Measurements from ENCODE around the gene TMEM94.

TMEM94 gene

DNA sequence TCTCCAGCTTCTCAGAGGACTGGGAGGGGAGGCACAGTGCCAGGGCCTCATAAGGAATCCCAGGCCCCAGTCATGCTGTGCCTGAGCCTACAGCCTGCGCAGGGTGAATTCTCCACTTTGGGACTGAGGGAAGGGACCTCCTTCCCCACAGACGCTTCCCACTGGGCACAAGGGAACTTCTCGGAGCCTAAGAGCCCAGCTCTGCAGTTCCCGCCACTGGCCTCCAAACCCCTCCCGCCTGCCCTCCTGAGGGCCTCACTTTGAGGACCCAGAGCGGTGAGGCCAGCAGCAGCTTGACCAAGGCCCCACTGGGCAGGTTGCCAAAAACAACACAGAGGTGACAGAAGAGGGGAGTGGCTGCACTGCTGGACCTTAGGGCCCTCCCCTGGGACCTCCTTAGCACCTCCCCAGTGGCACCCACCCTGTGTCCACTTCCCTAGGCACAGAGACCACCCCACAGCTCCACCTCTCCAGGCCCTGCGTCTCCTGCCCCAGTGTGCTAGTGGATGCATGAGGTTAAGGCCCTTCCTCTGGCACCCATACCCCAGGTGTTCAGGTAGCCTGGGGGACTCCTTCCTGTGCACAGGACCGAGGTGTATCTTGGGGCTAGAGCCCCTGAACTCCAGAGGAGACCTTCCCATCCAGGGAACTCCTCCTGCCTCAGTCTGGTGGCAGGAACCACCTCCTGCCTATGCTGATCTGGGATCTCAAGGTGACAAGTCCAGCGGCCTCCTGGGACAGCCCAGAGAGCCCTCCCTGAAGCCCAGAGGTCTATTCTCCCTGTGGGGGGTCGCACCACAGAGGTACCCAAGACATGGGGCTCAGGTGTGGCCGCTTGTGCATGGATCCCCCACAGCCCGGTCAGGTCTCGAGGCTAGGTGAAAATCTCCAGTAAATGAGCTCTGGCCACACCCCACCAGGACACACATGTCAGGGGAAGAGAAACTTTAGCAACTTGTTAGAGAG, 55.5 kb downstream of the TMEM94 start:
- no peak overlapping the region for H3K27ac ChIP-seq
- TF ChIP-seq, protein P1, sequence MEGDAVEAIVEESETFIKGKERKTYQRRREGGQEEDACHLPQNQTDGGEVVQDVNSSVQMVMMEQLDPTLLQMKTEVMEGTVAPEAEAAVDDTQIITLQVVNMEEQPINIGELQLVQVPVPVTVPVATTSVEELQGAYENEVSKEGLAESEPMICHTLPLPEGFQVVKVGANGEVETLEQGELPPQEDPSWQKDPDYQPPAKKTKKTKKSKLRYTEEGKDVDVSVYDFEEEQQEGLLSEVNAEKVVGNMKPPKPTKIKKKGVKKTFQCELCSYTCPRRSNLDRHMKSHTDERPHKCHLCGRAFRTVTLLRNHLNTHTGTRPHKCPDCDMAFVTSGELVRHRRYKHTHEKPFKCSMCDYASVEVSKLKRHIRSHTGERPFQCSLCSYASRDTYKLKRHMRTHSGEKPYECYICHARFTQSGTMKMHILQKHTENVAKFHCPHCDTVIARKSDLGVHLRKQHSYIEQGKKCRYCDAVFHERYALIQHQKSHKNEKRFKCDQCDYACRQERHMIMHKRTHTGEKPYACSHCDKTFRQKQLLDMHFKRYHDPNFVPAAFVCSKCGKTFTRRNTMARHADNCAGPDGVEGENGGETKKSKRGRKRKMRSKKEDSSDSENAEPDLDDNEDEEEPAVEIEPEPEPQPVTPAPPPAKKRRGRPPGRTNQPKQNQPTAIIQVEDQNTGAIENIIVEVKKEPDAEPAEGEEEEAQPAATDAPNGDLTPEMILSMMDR (conservative IDR thresholded peaks at IDR 0.05): no peak
- TF ChIP-seq ZFX (IDR thresholded peaks at IDR 0.05): no peak

DNA sequence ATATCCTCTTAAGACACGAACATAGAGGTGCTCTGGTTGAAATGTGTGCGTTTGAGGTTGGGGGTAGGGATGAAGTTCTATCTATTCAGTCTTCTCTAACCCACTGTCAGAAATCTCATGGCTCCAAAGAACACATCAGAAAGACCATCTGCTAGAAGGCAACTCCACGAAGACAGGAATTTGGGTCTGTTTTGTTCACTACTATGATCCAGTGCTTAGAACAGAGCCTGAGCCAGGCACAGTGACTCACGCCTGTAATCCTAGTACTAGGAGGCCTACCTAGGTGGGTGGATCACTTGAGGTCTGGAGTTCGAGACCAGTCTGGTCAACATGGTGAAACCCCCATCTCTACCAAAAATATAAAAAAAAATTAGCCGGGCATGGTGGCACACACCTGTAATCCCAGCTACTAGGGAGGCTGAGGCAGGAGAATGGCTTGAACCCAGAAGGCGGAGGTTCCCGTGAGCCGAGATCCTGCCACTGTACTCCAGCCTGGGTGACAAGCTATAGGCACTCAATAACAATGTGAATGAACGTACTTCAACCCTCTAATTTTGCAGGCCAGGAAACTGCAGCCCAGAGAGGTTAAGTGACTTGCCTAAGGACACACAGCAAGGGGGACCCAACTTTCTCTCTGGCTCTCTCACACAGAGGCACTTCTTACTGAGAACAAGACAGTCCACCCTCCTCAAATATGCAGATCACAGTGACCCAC, 56.6 kb downstream of the TMEM94 start:
- H3K27ac ChIP-seq: no peak overlapping the region
- TF ChIP-seq, protein P1 (conservative IDR thresholded peaks at IDR 0.05): no peak
- TF ChIP-seq ZFX (IDR thresholded peaks at IDR 0.05): no peak

DNA sequence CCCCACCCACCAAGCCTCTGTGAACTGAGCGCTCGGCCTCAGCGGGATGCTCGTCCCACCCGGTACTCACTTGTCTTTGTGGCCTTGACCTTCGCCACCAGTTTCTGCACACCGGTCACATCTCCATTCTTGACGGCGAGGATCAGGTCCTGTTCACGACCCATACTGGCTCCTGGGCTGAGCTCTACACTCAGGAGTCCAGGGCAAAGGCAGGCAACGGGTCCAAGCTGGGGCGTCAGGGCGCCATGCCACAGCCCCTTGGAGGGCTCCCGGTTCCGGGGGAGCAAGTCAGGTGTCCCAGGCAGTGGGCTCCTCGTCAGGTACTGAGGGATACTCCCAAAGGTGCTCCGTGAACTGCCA, 57.2 kb downstream of the TMEM94 start:
- TF ChIP-seq, protein P1 (conservative IDR thresholded peaks at IDR 0.05): no peak
- no peak for TF ChIP-seq ZFX (IDR thresholded peaks at IDR 0.05)
- H3K27ac ChIP-seq: no peak overlapping the region

DNA sequence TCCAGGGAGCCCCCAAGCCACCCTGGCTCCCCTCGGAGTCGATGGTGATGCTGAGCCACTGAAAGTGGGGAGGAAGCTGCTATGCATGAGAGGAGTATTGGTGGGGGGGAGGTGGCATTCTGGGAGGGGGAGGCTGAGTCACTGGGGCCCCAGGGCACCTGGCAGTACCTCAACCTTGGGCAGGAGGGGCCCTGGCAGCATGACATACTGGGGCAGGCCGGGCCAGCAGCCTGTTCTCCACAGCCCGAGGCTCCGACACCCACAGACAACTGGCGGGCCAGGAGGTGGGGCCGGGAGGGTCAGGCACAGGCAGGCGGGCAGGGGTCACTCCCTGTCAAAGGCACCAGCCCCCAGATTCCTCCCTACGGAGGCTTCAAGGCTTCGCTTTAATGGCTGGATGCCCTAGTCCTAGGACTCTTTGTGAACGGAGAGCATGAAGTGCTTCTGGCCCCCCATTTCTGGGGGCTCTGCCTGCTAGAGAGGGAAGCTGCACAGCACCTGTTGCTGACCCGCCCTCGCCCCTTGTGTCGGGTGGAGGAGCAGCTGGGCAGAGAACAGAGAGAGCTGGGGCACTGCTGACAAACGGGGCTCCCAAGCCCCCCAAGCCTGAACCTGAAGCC, 58.0 kb downstream of the TMEM94 start:
- TF ChIP-seq ZFX (IDR thresholded peaks at IDR 0.05): no peak
- TF ChIP-seq, protein P1 (conservative IDR thresholded peaks at IDR 0.05): no peak
- peak overlapping the region; percentile 89 for H3K27ac ChIP-seq

DNA sequence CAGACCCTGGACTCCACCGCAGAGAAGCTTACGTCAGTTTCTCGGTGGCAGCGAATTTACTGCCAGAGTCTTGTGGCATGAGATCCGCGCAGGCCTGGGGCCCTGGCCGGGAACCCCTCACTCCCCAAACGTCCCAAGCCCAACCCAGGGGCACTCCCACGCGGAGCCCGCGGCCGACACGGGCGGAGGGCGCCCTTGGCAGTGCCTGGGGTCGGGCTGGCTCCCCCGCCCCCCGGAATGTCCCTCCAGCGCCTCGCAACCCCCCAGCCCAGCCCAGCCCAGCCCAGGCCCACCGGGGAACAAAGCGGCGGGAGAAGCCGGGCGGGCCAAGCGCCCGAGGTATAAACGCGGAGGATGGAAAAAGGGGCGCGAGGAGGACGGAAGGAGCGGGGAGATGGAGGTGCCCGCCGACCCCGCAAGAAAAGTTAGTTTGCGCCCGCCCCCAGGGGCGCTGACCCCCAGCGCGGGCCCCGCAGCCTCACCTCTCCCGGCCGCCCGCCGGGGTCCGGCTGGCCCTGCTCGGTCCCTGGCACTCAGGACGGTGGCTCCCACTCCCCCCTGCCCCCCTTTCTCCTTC, 58.6 kb downstream of the TMEM94 start:
- H3K27ac ChIP-seq: peak overlapping the region; percentile 89
- TF ChIP-seq, protein P1 (conservative IDR thresholded peaks at IDR 0.05): no peak
- peak; percentile 62; the same call in 1 of the 2 replicates for TF ChIP-seq ZFX (IDR thresholded peaks at IDR 0.05)

DNA sequence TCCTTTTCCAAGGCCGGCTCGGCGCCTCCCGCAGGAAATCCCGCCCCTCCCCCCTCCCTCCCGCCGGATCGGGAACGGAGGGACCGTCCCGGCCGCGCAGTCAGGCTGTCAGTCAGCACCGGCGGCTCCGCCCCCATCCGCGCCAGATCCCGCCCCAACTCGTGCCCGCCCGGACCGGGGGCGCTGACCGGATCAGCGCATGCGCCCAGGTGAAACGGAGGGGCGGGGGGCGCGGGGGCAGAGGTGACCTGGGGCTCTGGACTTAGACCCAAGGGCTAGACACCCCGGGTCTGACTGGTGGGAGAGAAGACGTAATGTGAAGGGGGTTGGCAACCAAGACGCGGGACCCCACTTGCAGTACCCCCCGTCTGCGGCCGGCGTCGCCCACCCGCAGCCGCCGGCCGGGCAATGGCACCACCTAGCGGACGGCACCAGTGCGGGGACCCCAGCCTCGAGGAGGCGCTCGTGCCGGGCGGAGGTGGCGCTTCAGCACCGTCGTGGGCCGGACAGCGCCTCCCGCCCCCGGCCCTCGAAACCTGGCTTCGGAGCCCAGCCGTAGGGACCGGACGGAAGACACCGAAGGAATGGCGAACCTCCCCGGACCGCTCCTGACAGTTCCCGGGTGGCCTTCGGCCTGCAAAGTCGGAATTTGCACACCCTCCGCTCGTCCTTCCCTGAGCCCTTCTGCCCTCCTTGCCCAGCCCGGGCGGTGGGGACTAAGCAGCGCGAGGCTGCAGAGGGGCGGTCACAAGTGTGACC, 59.2 kb downstream of the TMEM94 start, which contains the start of gene CASKIN2:
Gene CASKIN2, minus strand, starts transcription at position 42 of the 759 bp plus-strand sequence. CDS start 1,733 bp downstream, outside the sequence.
- TF ChIP-seq, protein P1 (conservative IDR thresholded peaks at IDR 0.05): peak; percentile 100
- TF ChIP-seq ZFX (IDR thresholded peaks at IDR 0.05): no peak
- peak within 1 kb of the TSS; percentile 89 for H3K27ac ChIP-seq

Measured in C4-2B (cell line).